Right atrium auricular region (tissue), 2 donors: ENCODE data around the gene NAPEPLD. TPM values are rescaled to one million over a fixed set of nuclear protein-coding genes. Genes with fewer than 3 reads are reported as not detected.
"Not testable (repeated sequence)": the region's sequence is repeated elsewhere in the genome, so short reads cannot be mapped to it uniquely, and the experiment has no call there.

Source experiments
- DNase-seq: peaks from one replicate; pipeline ENCODE4 v3.0.0-alpha.2; 2019; ENCODE audit warnings: low spot score
- H3K27ac ChIP-seq, 2 donors: fragments of 200-600 bp; sonication (generic); 1 replicate in 1 of 2; 2 replicates in 1 of 2; pipeline ENCODE4 v1.5.1; 2016 to 2019
- H3K27me3 ChIP-seq, 2 donors: fragments of 200-600 bp; sonication (generic); one replicate each; pipeline versions ENCODE4 v1.5.1 to v1.6.0; 2017 to 2019
- H3K36me3 ChIP-seq: fragments of 200-600 bp; sonication (generic); one replicate; pipeline ENCODE4 v1.5.1; 2016
- H3K4me1 ChIP-seq, 2 donors: fragments of 200-600 bp; sonication (generic); one replicate each; pipeline versions ENCODE4 v1.5.1 to v1.6.0; 2017 to 2019
- H3K4me3 ChIP-seq, 2 donors: fragments of 200-600 bp; sonication (generic); 1 replicate in 1 of 2; 2 replicates in 1 of 2; pipeline ENCODE4 v1.5.1; 2017 to 2019; ENCODE audit warnings: mild to moderate bottlenecking in 1 of 2, moderate library complexity in 1 of 2
- H3K9me3 ChIP-seq, 2 donors: fragments of 200-600 bp; sonication (generic); one replicate each; pipeline ENCODE4 v1.5.1; 2019
- total RNA-seq, 2 donors: library from RNA; depleted of rRNA; stranded (reverse); fragments of >200 nt; gene quantifications; one replicate each; pipeline ENCODE4 v1.1.0, GENCODE V29; 2016
- TF ChIP-seq, protein P1 (sequence below), 2 donors: fragments of 200-600 bp; sonication (generic); IDR thresholded peaks; one replicate each; pipeline ENCODE4 v1.5.1; 2019; ENCODE audit warnings: antibody characterized with exemption in 2 of 2

Gene NAPEPLD
- total RNA-seq, 2 donors from 2014 or later, result 5.2 to 8.1 TPM

GRCh38 chr7:103116991-103117390, 31.9 kb downstream of the NAPEPLD start:
- Histone ChIP-seq H3K27me3 (no peaks in the 10 kb centered on the region), H3K9me3 (no peaks in the 10 kb centered on the region), H3K4me3 (no peak overlapping the region), H3K27ac (no peak overlapping the region), H3K36me3 (peaks cover 13% of the 10 kb centered on the region), H3K4me1 (no peaks in the 10 kb centered on the region)
- TF ChIP-seq, protein P1, sequence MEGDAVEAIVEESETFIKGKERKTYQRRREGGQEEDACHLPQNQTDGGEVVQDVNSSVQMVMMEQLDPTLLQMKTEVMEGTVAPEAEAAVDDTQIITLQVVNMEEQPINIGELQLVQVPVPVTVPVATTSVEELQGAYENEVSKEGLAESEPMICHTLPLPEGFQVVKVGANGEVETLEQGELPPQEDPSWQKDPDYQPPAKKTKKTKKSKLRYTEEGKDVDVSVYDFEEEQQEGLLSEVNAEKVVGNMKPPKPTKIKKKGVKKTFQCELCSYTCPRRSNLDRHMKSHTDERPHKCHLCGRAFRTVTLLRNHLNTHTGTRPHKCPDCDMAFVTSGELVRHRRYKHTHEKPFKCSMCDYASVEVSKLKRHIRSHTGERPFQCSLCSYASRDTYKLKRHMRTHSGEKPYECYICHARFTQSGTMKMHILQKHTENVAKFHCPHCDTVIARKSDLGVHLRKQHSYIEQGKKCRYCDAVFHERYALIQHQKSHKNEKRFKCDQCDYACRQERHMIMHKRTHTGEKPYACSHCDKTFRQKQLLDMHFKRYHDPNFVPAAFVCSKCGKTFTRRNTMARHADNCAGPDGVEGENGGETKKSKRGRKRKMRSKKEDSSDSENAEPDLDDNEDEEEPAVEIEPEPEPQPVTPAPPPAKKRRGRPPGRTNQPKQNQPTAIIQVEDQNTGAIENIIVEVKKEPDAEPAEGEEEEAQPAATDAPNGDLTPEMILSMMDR (IDR thresholded peaks at IDR 0.05), result no peak
- DNase-seq, result no peak

DNA sequence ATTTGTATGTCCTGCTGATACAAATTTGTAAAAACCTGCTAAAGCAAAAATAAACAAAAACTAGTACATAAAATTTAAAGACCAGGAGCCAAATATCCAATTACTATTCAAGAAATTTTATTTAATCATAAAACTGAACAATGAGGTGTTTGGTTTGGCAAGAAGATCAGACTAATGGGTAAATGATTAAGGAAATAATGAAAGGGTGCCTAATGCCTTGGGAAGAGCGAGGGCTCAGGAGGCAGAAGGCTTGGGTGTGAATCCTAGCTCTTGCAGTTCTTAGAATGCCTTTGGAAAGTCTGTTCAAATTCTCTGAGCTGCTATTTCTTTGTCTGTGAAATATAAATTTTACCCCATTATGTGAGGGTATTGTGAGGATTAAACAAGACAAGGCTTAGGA, 32.4 kb downstream of the NAPEPLD start:
- Histone ChIP-seq H3K4me3 (no peak overlapping the region), H3K4me1 (no peaks in the 10 kb centered on the region), H3K27me3 (no peaks in the 10 kb centered on the region), H3K27ac (no peak overlapping the region), H3K9me3 (no peaks in the 10 kb centered on the region), H3K36me3 (peaks cover 12% of the 10 kb centered on the region)
- DNase-seq, result no peak
- TF ChIP-seq, protein P1 (IDR thresholded peaks at IDR 0.05), result no peak

DNA sequence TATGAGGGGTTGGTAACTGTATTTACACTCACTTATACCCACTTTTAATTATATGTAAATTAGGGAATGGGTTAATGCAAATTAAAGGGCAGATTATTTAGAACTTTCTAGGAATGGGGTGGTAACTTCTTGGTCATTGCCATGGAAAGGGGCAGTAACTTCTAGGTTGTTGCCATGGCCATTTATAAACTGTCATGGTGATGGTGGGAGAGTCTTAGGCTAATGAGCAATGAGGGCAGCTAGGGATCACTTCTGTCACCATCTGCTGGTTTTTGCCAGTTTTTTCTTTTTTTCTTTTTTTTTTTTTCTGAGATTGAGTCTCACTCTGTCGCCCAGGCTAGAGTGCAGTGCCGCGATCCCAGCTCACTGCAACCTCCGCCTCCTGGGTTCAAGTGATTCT, 33.1 kb downstream of the NAPEPLD start:
- H3K9me3 ChIP-seq, result no peaks in the 10 kb centered on the region
- no peak overlapping the region for H3K27ac ChIP-seq
- no peaks in the 10 kb centered on the region for H3K27me3 ChIP-seq
- H3K4me3 ChIP-seq, result no peak overlapping the region
- H3K36me3 ChIP-seq, result peaks cover 4% of the 10 kb centered on the region
- DNase-seq, result no peak
- TF ChIP-seq, protein P1 (IDR thresholded peaks at IDR 0.05), result no peak
- H3K4me1 ChIP-seq, result no peaks in the 10 kb centered on the region

DNA sequence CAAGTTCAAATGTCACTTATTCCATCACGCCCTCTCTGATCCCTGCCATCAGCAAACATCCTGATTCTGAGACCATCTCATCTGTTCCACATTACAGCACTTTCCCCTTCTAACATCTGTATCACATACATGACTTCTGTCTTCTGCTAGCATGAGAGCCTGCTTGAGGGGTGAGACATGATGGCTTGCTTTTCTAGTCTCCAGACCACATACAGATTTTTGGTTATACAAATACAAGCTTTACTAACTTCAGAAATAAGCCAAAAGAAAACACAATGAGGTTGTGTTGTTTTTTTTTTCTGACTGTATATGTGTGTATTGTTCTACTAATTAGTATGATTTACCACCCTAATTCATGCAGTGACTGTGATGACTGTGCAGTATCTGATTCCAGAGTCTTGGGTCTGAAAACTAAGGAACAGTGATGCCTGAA, 34.3 kb downstream of the NAPEPLD start:
- Histone ChIP-seq H3K9me3 (no peaks in the 10 kb centered on the region), H3K27me3 (no peaks in the 10 kb centered on the region), H3K4me3 (no peak overlapping the region), H3K27ac (no peak overlapping the region), H3K4me1 (no peaks in the 10 kb centered on the region), H3K36me3 (no peaks in the 10 kb centered on the region)
- DNase-seq, result no peak
- TF ChIP-seq, protein P1 (IDR thresholded peaks at IDR 0.05), result no peak

- Histone ChIP-seq H3K4me3 (no peak overlapping the region), H3K9me3 (no peaks in the 10 kb centered on the region), H3K27me3 (no peaks in the 10 kb centered on the region), H3K36me3 (no peaks in the 10 kb centered on the region), H3K4me1 (no peaks in the 10 kb centered on the region), H3K27ac (no peak overlapping the region)
- TF ChIP-seq, protein P1 (IDR thresholded peaks at IDR 0.05), result no peak
- DNase-seq, result no peak
Observed at GRCh38 chr7:103113164-103113563, 35.7 kb downstream of the NAPEPLD start.

GRCh38 chr7:103106703-103107070, 42.2 kb downstream of the NAPEPLD start:
- H3K4me1 ChIP-seq, H3K27ac ChIP-seq, H3K4me3 ChIP-seq, DNase-seq, H3K27me3 ChIP-seq, H3K9me3 ChIP-seq: not testable (repeated sequence)
- H3K36me3 ChIP-seq, result peaks cover 12% of the 10 kb centered on the region
